ENCODE data around the gene IFI27.

DNA sequence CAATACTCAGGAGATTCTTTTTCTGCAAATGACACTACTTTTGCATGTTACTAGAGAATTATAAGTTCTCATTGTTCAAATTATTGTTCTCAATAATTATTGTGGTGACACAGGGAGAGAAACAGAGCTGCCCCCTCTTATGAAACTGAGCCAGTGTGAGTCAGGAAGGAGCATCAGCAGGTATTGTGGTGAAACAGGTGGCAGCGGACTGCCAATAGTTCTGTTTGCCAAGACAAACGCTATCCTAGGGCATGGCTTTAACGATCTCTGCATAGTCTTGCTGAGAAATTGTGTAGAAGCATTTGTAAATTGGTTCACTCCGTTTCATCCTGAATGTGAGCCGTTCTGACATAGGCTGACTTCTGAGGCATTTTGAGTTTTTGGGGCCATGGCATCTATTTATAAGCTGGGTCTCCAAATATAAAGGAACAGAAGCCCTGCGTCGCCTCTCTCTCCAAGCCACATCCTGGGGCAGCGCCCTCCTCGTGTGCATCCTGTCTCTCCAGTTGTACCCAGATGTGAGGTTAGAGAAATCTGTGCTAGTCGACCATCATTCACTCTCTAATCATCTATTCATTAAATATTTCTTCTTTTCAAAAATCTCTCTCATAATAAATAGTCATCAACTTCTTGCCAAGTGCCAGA, 47.8 kb downstream of the IFI27 start:
- TF ChIP-seq, protein P1, sequence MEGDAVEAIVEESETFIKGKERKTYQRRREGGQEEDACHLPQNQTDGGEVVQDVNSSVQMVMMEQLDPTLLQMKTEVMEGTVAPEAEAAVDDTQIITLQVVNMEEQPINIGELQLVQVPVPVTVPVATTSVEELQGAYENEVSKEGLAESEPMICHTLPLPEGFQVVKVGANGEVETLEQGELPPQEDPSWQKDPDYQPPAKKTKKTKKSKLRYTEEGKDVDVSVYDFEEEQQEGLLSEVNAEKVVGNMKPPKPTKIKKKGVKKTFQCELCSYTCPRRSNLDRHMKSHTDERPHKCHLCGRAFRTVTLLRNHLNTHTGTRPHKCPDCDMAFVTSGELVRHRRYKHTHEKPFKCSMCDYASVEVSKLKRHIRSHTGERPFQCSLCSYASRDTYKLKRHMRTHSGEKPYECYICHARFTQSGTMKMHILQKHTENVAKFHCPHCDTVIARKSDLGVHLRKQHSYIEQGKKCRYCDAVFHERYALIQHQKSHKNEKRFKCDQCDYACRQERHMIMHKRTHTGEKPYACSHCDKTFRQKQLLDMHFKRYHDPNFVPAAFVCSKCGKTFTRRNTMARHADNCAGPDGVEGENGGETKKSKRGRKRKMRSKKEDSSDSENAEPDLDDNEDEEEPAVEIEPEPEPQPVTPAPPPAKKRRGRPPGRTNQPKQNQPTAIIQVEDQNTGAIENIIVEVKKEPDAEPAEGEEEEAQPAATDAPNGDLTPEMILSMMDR (IDR thresholded peaks at IDR 0.05): no peak
- no peak for TF ChIP-seq POLR2A (IDR thresholded peaks at IDR 0.05)
- TF ChIP-seq EP300 (IDR thresholded peaks at IDR 0.05): no peak

Data from ovary (tissue), 3 donors.